Fibroblast of lung (primary cell): ENCODE results near the gene GRIK5. TPM values are rescaled to one million over a fixed set of nuclear protein-coding genes. Genes with fewer than 3 reads are reported as not detected.

ENCODE experiments used
- DNase-seq, 2 donors: peaks; one replicate each; pipeline versions ENCODE4 v3.0.0 to v3.0.0-alpha.2; 2010; ENCODE audit warnings: low read depth in 2 of 2
- H2AFZ ChIP-seq: 2 replicates; pipeline ENCODE4 v1.5.1; 2012; ENCODE audit warnings: low read length, control low read depth, inconsistent platforms
- H3K27ac ChIP-seq: 2 replicates; pipeline ENCODE4 v1.5.1; 2011; ENCODE audit warnings: low read length, control low read depth; ENCODE audit not compliant: insufficient read depth
- H3K27me3 ChIP-seq: 2 replicates; pipeline ENCODE4 v1.5.1; 2011; ENCODE audit warnings: mild to moderate bottlenecking, low read length; ENCODE audit not compliant: control insufficient read depth, insufficient read depth
- H3K36me3 ChIP-seq: 2 replicates; pipeline ENCODE4 v1.5.1; 2011; ENCODE audit warnings: low read length; ENCODE audit not compliant: control insufficient read depth, insufficient read depth
- H3K4me1 ChIP-seq: 2 replicates; pipeline ENCODE4 v1.5.1; 2011; ENCODE audit warnings: low read length; ENCODE audit not compliant: control insufficient read depth, insufficient read depth; ENCODE audit errors: extremely low read depth
- H3K4me2 ChIP-seq: 2 replicates; pipeline ENCODE4 v1.5.1; 2011; ENCODE audit warnings: low read length, control low read depth; ENCODE audit not compliant: insufficient read depth; ENCODE audit errors: extremely low read depth
- H3K4me3 ChIP-seq, 4 experiments: fragments of 200-600 bp in 1 of 4; sonication (generic) in 1 of 4; replicated peaks in 1 of 4; 2 replicates each; pipeline ENCODE4 v1.5.1; 2011 to 2016; ENCODE audit warnings: low read length in 4 of 4, low read depth in 3 of 4, mild to moderate bottlenecking in 3 of 4, control low read depth in 2 of 4, inconsistent platforms in 1 of 4, mixed read lengths in 1 of 4; ENCODE audit not compliant: insufficient read depth in 1 of 4; ENCODE audit errors: control extremely low read depth in 1 of 4
- H3K79me2 ChIP-seq: 2 replicates; pipeline ENCODE4 v1.5.1; 2012; ENCODE audit warnings: mild to moderate bottlenecking, low read length, inconsistent platforms; ENCODE audit not compliant: control insufficient read depth, insufficient read depth
- H3K9ac ChIP-seq: 2 replicates; pipeline ENCODE4 v1.5.1; 2011; ENCODE audit warnings: mild to moderate bottlenecking, low read length, control low read depth; ENCODE audit not compliant: insufficient read depth
- H3K9me3 ChIP-seq: 2 replicates; pipeline ENCODE4 v1.5.1; 2012; ENCODE audit warnings: low read depth, low read length; ENCODE audit not compliant: control insufficient read depth, insufficient read depth
- H4K20me1 ChIP-seq: 2 replicates; pipeline ENCODE4 v1.5.1; 2011; ENCODE audit warnings: low read length; ENCODE audit not compliant: control insufficient read depth, insufficient read depth; ENCODE audit errors: extremely low read depth
- EZH2 ChIP-seq: IDR thresholded peaks from 2 replicates; pipeline ENCODE4 v1.5.1; 2012; ENCODE audit warnings: low read length, control low read depth, mild to moderate bottlenecking; ENCODE audit errors: missing control alignments
- polyA plus RNA-seq, 2 donors: library from polyadenylated mRNA; depleted of rRNA in 1 of 2; stranded (reverse) in 1 of 2; unstranded in 1 of 2; fragments of >200 nt; gene quantifications; 2 replicates each; pipeline ENCODE4 v1.2.1, GENCODE V29; 2011 to 2012; ENCODE audit warnings: missing spikeins in 1 of 2
- total RNA-seq: library from RNA; depleted of rRNA; stranded (reverse); fragments of >200 nt; gene quantifications from 2 replicates; pipeline ENCODE4 v1.2.1, GENCODE V29; 2014
- TF ChIP-seq, protein P1 (sequence below), 2 donors: IDR thresholded peaks in 1 of 2; conservative IDR thresholded peaks in 1 of 2; 1 replicate in 1 of 2; 2 replicates in 1 of 2; pipeline ENCODE4 v1.5.1; 2011 to 2012; ENCODE audit warnings: low read length in 2 of 2, control low read depth in 1 of 2, inconsistent platforms in 1 of 2, low read depth in 1 of 2, mild to moderate bottlenecking in 1 of 2

Gene GRIK5
- total and polyA plus RNA-seq, 2 donors (not counting 1 experiment from before 2014, with no cell fraction given) = 0.03 to 3.5 TPM

- H3K9ac ChIP-seq = peak overlapping the region; percentile 93
- DNase-seq = no peak
Measured at GRCh38 chr19:42074513-42075363, 4.7 kb upstream of the GRIK5 start.

GRCh38 chr19:42071247-42071646 lies 1.2 kb upstream of the GRIK5 start:
- Histone ChIP-seq H3K4me1 (peaks cover 4% of the 10 kb centered on the region), H4K20me1 (no peaks in the 10 kb centered on the region), H3K4me3 (no peak overlapping the region), H3K27me3 (peaks cover 17% of the 10 kb centered on the region), H2AFZ (no peak overlapping the region), H3K36me3 (no peaks in the 10 kb centered on the region), H3K4me2 (no peak overlapping the region), H3K9ac (no peak overlapping the region), H3K27ac (no peak overlapping the region), H3K79me2 (peaks cover 2% of the 10 kb centered on the region), H3K9me3 (no peaks in the 10 kb centered on the region)
- TF ChIP-seq EZH2 = no peak
- TF ChIP-seq, protein P1, sequence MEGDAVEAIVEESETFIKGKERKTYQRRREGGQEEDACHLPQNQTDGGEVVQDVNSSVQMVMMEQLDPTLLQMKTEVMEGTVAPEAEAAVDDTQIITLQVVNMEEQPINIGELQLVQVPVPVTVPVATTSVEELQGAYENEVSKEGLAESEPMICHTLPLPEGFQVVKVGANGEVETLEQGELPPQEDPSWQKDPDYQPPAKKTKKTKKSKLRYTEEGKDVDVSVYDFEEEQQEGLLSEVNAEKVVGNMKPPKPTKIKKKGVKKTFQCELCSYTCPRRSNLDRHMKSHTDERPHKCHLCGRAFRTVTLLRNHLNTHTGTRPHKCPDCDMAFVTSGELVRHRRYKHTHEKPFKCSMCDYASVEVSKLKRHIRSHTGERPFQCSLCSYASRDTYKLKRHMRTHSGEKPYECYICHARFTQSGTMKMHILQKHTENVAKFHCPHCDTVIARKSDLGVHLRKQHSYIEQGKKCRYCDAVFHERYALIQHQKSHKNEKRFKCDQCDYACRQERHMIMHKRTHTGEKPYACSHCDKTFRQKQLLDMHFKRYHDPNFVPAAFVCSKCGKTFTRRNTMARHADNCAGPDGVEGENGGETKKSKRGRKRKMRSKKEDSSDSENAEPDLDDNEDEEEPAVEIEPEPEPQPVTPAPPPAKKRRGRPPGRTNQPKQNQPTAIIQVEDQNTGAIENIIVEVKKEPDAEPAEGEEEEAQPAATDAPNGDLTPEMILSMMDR (conservative IDR thresholded peaks at IDR 0.05 in 1 of 2, IDR thresholded peaks at IDR 0.05 in 1 of 2; ENCODE audit: low read depth in 1 of 2, low read length in 2 of 2) = no peak
- DNase-seq = no peak

More at GRCh38 chr19:42074513-42075363, 4.7 kb upstream of the GRIK5 start:
- Histone ChIP-seq H3K79me2 (peaks cover 35% of the 10 kb centered on the region), H3K4me3 (peak overlapping the region; percentile 79 to 96 (median 84)), H3K27ac (peak overlapping the region; percentile 99), H3K36me3 (peaks cover 10% of the 10 kb centered on the region), H3K9me3 (no peaks in the 10 kb centered on the region), H2AFZ (peak overlapping the region; percentile 90), H3K4me2 (peak overlapping the region; percentile 87), H3K4me1 (peaks cover 4% of the 10 kb centered on the region), H4K20me1 (peaks cover 1% of the 10 kb centered on the region), H3K27me3 (no peaks in the 10 kb centered on the region)
- TF ChIP-seq, protein P1 (conservative IDR thresholded peaks at IDR 0.05 in 1 of 2, IDR thresholded peaks at IDR 0.05 in 1 of 2; ENCODE audit: low read depth in 1 of 2, low read length in 2 of 2) = no peak
- TF ChIP-seq EZH2 = no peak

- H3K4me2 ChIP-seq = no peak overlapping the region
- peaks cover 30% of the 10 kb centered on the region for H3K27me3 ChIP-seq
- no peaks in the 10 kb centered on the region for H3K79me2 ChIP-seq
- TF ChIP-seq, protein P1 (conservative IDR thresholded peaks at IDR 0.05 in 1 of 2, IDR thresholded peaks at IDR 0.05 in 1 of 2; ENCODE audit: low read depth in 1 of 2, low read length in 2 of 2) = no peak
- TF ChIP-seq EZH2 = peak; percentile 76
- no peak overlapping the region for H2AFZ ChIP-seq
- H3K4me1 ChIP-seq = no peaks in the 10 kb centered on the region
- DNase-seq = no peak
- peak overlapping the region in 1 of 4 experiments; percentile 6 for H3K4me3 ChIP-seq
- H4K20me1 ChIP-seq = no peaks in the 10 kb centered on the region
- no peak overlapping the region for H3K27ac ChIP-seq
- no peak overlapping the region for H3K9ac ChIP-seq
- no peaks in the 10 kb centered on the region for H3K9me3 ChIP-seq
- no peaks in the 10 kb centered on the region for H3K36me3 ChIP-seq
Measured at GRCh38 chr19:42068756-42069571, 1.0 kb downstream of the GRIK5 start.
